ENCODE measurements around the gene LAMB2. TPM values are rescaled to one million over a fixed set of nuclear protein-coding genes. Genes with fewer than 3 reads are reported as not detected.

Gene LAMB2
- total RNA-seq, 4 donors from 2014 or later = 609 to 1,229 (median 740) TPM

GRCh38 chr3:49172551-49173041 is 39.7 kb upstream of the LAMB2 start:
- Histone ChIP-seq H3K36me3 (peaks cover 10 to 40% (median 36%) of the 10 kb centered on the region in 4 donors), H3K9me3 (no peaks in the 10 kb centered on the region), H3K27me3 (no peaks in the 10 kb centered on the region), H3K27ac (replicated peaks in 1 of 4) (peak overlapping the region; percentile 84 to 93 (median 90)), H3K4me1 (peaks cover 47 to 62% (median 53%) of the 10 kb centered on the region in 4 donors), H3K4me3 (peak overlapping the region; percentile 68 to 86 (median 78))
- intact Hi-C loops (cut with DNase I) = loop anchor here (5.0 kb wide), 2 partner anchors 170 to 275 kb away; partner anchors contain the start of gene USP4
- DNase-seq (ENCODE audit: extremely low spot score) = no peak
- 20% methylated on average over 6 of the region's 7 CpGs for WGBS
- TF ChIP-seq CTCF (IDR thresholded peaks at IDR 0.05) (no peak), EP300 (IDR thresholded peaks at IDR 0.05) (no peak), POLR2AphosphoS5 (IDR thresholded peaks at IDR 0.05) (no peak), POLR2A (IDR thresholded peaks at IDR 0.05; ENCODE audit: low read depth) (no peak)

GRCh38 chr3:49171775-49172500 is 39.1 kb upstream of the LAMB2 start:
- 0% methylated on average over 4 of the region's 7 CpGs for WGBS
- Histone ChIP-seq H3K27ac (replicated peaks in 1 of 4) (peak overlapping the region; percentile 84 to 93 (median 90)), H3K27me3 (no peaks in the 10 kb centered on the region), H3K4me3 (peak overlapping the region; percentile 68 to 86 (median 78)), H3K9me3 (no peaks in the 10 kb centered on the region), H3K36me3 (peaks cover 10 to 34% (median 30%) of the 10 kb centered on the region in 4 donors), H3K4me1 (peaks cover 47 to 63% (median 52%) of the 10 kb centered on the region in 4 donors)
- intact Hi-C loops (cut with DNase I) = loop anchor here (2.0 to 5.0 kb wide), 3 partner anchors 105 to 275 kb away; partner anchors contain the start of genes C3orf62 and USP4
- DNase-seq (ENCODE audit: extremely low spot score) = no peak
- TF ChIP-seq CTCF (IDR thresholded peaks at IDR 0.05) = no peak
- TF ChIP-seq POLR2AphosphoS5 (IDR thresholded peaks at IDR 0.05) = no peak
- TF ChIP-seq POLR2A (IDR thresholded peaks at IDR 0.05; ENCODE audit: low read depth) = no peak
- TF ChIP-seq EP300 (IDR thresholded peaks at IDR 0.05) = no peak

GRCh38 chr3:49171119-49171774 is 38.4 kb upstream of the LAMB2 start, which contains the start of gene KLHDC8B:
TSS of gene KLHDC8B (plus strand) at chr3:49171598. CDS start at chr3:49172770, 1,172 bp downstream.
- Histone ChIP-seq H3K4me1 (peaks cover 48 to 64% (median 59%) of the 10 kb centered on the region in 4 donors), H3K4me3 (peak within 1 kb of the TSS; percentile 68 to 86 (median 78)), H3K27me3 (no peaks in the 10 kb centered on the region), H3K36me3 (peaks cover 10 to 27% (median 23%) of the 10 kb centered on the region in 4 donors), H3K27ac (replicated peaks in 1 of 4) (peak within 1 kb of the TSS; percentile 84 to 93 (median 90)), H3K9me3 (no peaks in the 10 kb centered on the region)
- intact Hi-C loops (cut with DNase I) = loop anchor here (2.0 to 5.0 kb wide), 3 partner anchors 106 to 276 kb away; partner anchors contain the start of genes C3orf62 and USP4
- TF ChIP-seq CTCF (IDR thresholded peaks at IDR 0.05) = peak in 2 of 3 experiments; percentile 98 to 99
- peak in 1 of 2 donors; percentile 87 for TF ChIP-seq POLR2AphosphoS5 (IDR thresholded peaks at IDR 0.05)
- TF ChIP-seq EP300 (IDR thresholded peaks at IDR 0.05) = no peak
- TF ChIP-seq POLR2A (IDR thresholded peaks at IDR 0.05; ENCODE audit: low read depth) = peak; percentile 11
- peak; percentile 97 for DNase-seq (ENCODE audit: extremely low spot score)
- 8% methylated on average over 8 of the region's 57 CpGs for WGBS

GRCh38 chr3:49170744-49171118 is 37.9 kb upstream of the LAMB2 start:
- intact Hi-C loops (cut with DNase I) = loop anchor here (2.0 to 5.0 kb wide), 3 partner anchors 106 to 277 kb away; partner anchors contain the start of genes C3orf62 and USP4
- H3K36me3 ChIP-seq = peaks cover 5 to 22% (median 18%) of the 10 kb centered on the region in 4 donors
- peaks cover 45 to 64% (median 57%) of the 10 kb centered on the region in 4 donors for H3K4me1 ChIP-seq
- whole genome bisulfite sequencing = 7% methylated on average over 1 of the region's 1 CpG
- TF ChIP-seq EP300 (IDR thresholded peaks at IDR 0.05) (no peak), CTCF (IDR thresholded peaks at IDR 0.05) (no peak), POLR2AphosphoS5 (IDR thresholded peaks at IDR 0.05) (no peak), POLR2A (IDR thresholded peaks at IDR 0.05; ENCODE audit: low read depth) (no peak)
- H3K9me3 ChIP-seq = no peaks in the 10 kb centered on the region
- H3K4me3 ChIP-seq = peak overlapping the region; percentile 68 to 86 (median 78)
- DNase-seq (ENCODE audit: extremely low spot score) = no peak
- no peaks in the 10 kb centered on the region for H3K27me3 ChIP-seq
- peak overlapping the region; percentile 84 to 93 (median 90) for H3K27ac ChIP-seq (replicated peaks in 1 of 4)

All from esophagus muscularis mucosa (tissue), 4 donors.